ENCODE results near the gene JARID2. TPM values are rescaled to one million over a fixed set of nuclear protein-coding genes. Genes with fewer than 3 reads are reported as not detected.

Gene JARID2
- polyA plus RNA-seq, 1 experiment, result 6.1 TPM

- no peak for DNase-seq (ENCODE audit: low read depth)
- Histone ChIP-seq H3K4me3 (ENCODE audit: low read depth, low read length) (no peak overlapping the region), H3K27me3 (ENCODE audit: control insufficient read depth, insufficient read depth, low read length) (no peaks in the 10 kb centered on the region), H3K36me3 (ENCODE audit: control insufficient read depth, insufficient read depth, low read length) (peaks cover 8% of the 10 kb centered on the region)
- TF ChIP-seq CTCF (IDR thresholded peaks at IDR 0.05; ENCODE audit: insufficient read depth, low read depth, low read length), result no peak
- ChIA-PET CTCF (interaction anchor here (1.4 to 1.9 kb wide), 4 partner anchors 9 to 1377 kb away, joined by 3 to 7 read pairs (median 6); no protein-coding TSS in a partner anchor), POLR2A (no interaction called here)
These were observed 260.2 kb downstream of the JARID2 start for GRCh38 chr6:15506066-15506465.

- Histone ChIP-seq H3K4me3 (ENCODE audit: low read depth, low read length) (no peak overlapping the region), H3K36me3 (ENCODE audit: control insufficient read depth, insufficient read depth, low read length) (peaks cover 18% of the 10 kb centered on the region), H3K27me3 (ENCODE audit: control insufficient read depth, insufficient read depth, low read length) (no peaks in the 10 kb centered on the region)
- TF ChIP-seq CTCF (IDR thresholded peaks at IDR 0.05; ENCODE audit: insufficient read depth, low read depth, low read length), result no peak
- no peak for DNase-seq (ENCODE audit: low read depth)
- POLR2A ChIA-PET, result no interaction called here
- CTCF ChIA-PET, result no interaction called here
These were observed 261.4 kb downstream of the JARID2 start for GRCh38 chr6:15507221-15507620.

GRCh38 chr6:15507746-15508145, 261.9 kb downstream of the JARID2 start:
- DNase-seq (ENCODE audit: low read depth), result no peak
- ChIA-PET CTCF (no interaction called here), POLR2A (no interaction called here)
- no peak for TF ChIP-seq CTCF (IDR thresholded peaks at IDR 0.05; ENCODE audit: insufficient read depth, low read depth, low read length)
- H3K27me3 ChIP-seq (ENCODE audit: control insufficient read depth, insufficient read depth, low read length), result no peaks in the 10 kb centered on the region
- H3K4me3 ChIP-seq (ENCODE audit: low read depth, low read length), result no peak overlapping the region
- peaks cover 23% of the 10 kb centered on the region for H3K36me3 ChIP-seq (ENCODE audit: control insufficient read depth, insufficient read depth, low read length)

GRCh38 chr6:15508441-15508871, 262.6 kb downstream of the JARID2 start:
- peaks cover 27% of the 10 kb centered on the region for H3K36me3 ChIP-seq (ENCODE audit: control insufficient read depth, insufficient read depth, low read length)

GRCh38 chr6:15508931-15509330, 263.1 kb downstream of the JARID2 start:
- TF ChIP-seq CTCF (IDR thresholded peaks at IDR 0.05; ENCODE audit: insufficient read depth, low read depth, low read length), result no peak
- Histone ChIP-seq H3K36me3 (ENCODE audit: control insufficient read depth, insufficient read depth, low read length) (peaks cover 30% of the 10 kb centered on the region), H3K4me3 (ENCODE audit: low read depth, low read length) (no peak overlapping the region), H3K27me3 (ENCODE audit: control insufficient read depth, insufficient read depth, low read length) (no peaks in the 10 kb centered on the region)
- ChIA-PET CTCF (interaction anchor here (0.5 kb wide), 1 partner anchor 299 kb away, joined by 3 read pairs; no protein-coding TSS in a partner anchor), POLR2A (no interaction called here)
- no peak for DNase-seq (ENCODE audit: low read depth)

More at GRCh38 chr6:15508441-15508871, 262.6 kb downstream of the JARID2 start:
- ChIA-PET CTCF (interaction anchor here (0.5 kb wide), 1 partner anchor 298 kb away, joined by 3 read pairs; no protein-coding TSS in a partner anchor), POLR2A (no interaction called here)
- DNase-seq (ENCODE audit: low read depth), result no peak
- no peaks in the 10 kb centered on the region for H3K27me3 ChIP-seq (ENCODE audit: control insufficient read depth, insufficient read depth, low read length)
- no peak overlapping the region for H3K4me3 ChIP-seq (ENCODE audit: low read depth, low read length)
- no peak for TF ChIP-seq CTCF (IDR thresholded peaks at IDR 0.05; ENCODE audit: insufficient read depth, low read depth, low read length)
